NCI-H2107 (cell line): ENCODE measurements around the gene SNX24.

Source experiments
- DNase-seq: peaks from one replicate; lab custom pipeline; 2025; lab: John Stamatoyannopoulos, UW

SNX24 gene

GRCh38 chr5:123014689-123015088, 169.3 kb downstream of the SNX24 start:
- DNase-seq, result no peak

GRCh38 chr5:123028222-123028621, 182.8 kb downstream of the SNX24 start:
- DNase-seq, result no peak

GRCh38 chr5:123033157-123033671, 187.8 kb downstream of the SNX24 start:
- no peak for DNase-seq

- no peak for DNase-seq
These were observed 190.0 kb downstream of the SNX24 start for GRCh38 chr5:123035360-123035917.

- no peak for DNase-seq
These were observed 190.5 kb downstream of the SNX24 start for GRCh38 chr5:123035918-123036390.

- DNase-seq, result no peak
These were observed 191.1 kb downstream of the SNX24 start, which contains the start of gene PPIC for GRCh38 chr5:123036391-123037103. PPIC (minus strand) TSS chr5:123036725; CDS start chr5:123036625, 100 bp downstream.

- no peak for DNase-seq
These were observed 191.6 kb downstream of the SNX24 start for GRCh38 chr5:123037104-123037418.

- DNase-seq, result no peak
These were observed 194.3 kb downstream of the SNX24 start for GRCh38 chr5:123039673-123040072.

- DNase-seq, result no peak
These were observed 199.7 kb downstream of the SNX24 start for GRCh38 chr5:123044926-123045617.

- no peak for DNase-seq
These were observed 200.8 kb downstream of the SNX24 start for GRCh38 chr5:123046222-123046621.

GRCh38 chr5:123047706-123048105, 202.3 kb downstream of the SNX24 start:
- no peak for DNase-seq

- no peak for DNase-seq
These were observed 205.8 kb downstream of the SNX24 start for GRCh38 chr5:123051206-123051605.
